ENCODE results near the gene OSBPL10. TPM values are rescaled to one million over a fixed set of nuclear protein-coding genes. Genes with fewer than 3 reads are reported as not detected.

OSBPL10 gene
- total RNA-seq, 2 donors from 2014 or later = 23.8 to 33.6 TPM

GRCh38 chr3:31721676-31722075, 259.4 kb downstream of the OSBPL10 start:
- Histone ChIP-seq H3K4me3 (ENCODE audit: low read length) (no peak overlapping the region), H3K27ac (ENCODE audit: low read depth, low read length) (no peak overlapping the region), H3K9ac (ENCODE audit: extremely low read depth, low read length, poor library complexity, severe bottlenecking) (no peak overlapping the region), H3K4me1 (ENCODE audit: control insufficient read depth, insufficient read depth, low read length) (peaks cover 4% of the 10 kb centered on the region), H3K36me3 (ENCODE audit: control insufficient read depth, insufficient read depth, low read length) (no peaks in the 10 kb centered on the region), H3K9me3 (ENCODE audit: control insufficient read depth, low read length) (no peaks in the 10 kb centered on the region), H3K27me3 (ENCODE audit: control insufficient read depth, insufficient read depth, low read length, poor library complexity, severe bottlenecking) (no peaks in the 10 kb centered on the region)
- no peak for DNase-seq
- 91 to 96% methylated on average over 3 of the region's 3 CpGs for WGBS, 2 experiments (ENCODE audit: insufficient coverage in 1 of 2, insufficient read length in 1 of 2)
- TF ChIP-seq CTCF (conservative IDR thresholded peaks at IDR 0.05) = no peak
- peaks cover 18% of the 10 kb centered on the region for H3K4me1 Mint-ChIP-seq
- no peaks in the 10 kb centered on the region for H3K9me3 Mint-ChIP-seq
- H3K27me3 Mint-ChIP-seq (ENCODE audit: insufficient read depth) = no peaks in the 10 kb centered on the region
- H3K27ac Mint-ChIP-seq = no peak overlapping the region
- H3K36me3 Mint-ChIP-seq (ENCODE audit: low read depth) = no peaks in the 10 kb centered on the region
- H3K4me3 Mint-ChIP-seq = no peak overlapping the region

GRCh38 chr3:31714495-31715280, 266.4 kb downstream of the OSBPL10 start:
- Histone ChIP-seq H3K27ac (ENCODE audit: low read depth, low read length) (no peak overlapping the region), H3K36me3 (ENCODE audit: control insufficient read depth, insufficient read depth, low read length) (no peaks in the 10 kb centered on the region), H3K9ac (ENCODE audit: extremely low read depth, low read length, poor library complexity, severe bottlenecking) (no peak overlapping the region), H3K4me1 (ENCODE audit: control insufficient read depth, insufficient read depth, low read length) (no peaks in the 10 kb centered on the region), H3K4me3 (ENCODE audit: low read length) (no peak overlapping the region), H3K27me3 (ENCODE audit: control insufficient read depth, insufficient read depth, low read length, poor library complexity, severe bottlenecking) (no peaks in the 10 kb centered on the region), H3K9me3 (ENCODE audit: control insufficient read depth, low read length) (peaks cover 10% of the 10 kb centered on the region)
- 94 to 100% methylated on average over 5 to 11 of the region's 11 CpGs for WGBS, 2 experiments (ENCODE audit: insufficient coverage in 1 of 2, insufficient read length in 1 of 2)
- no peaks in the 10 kb centered on the region for H3K27me3 Mint-ChIP-seq (ENCODE audit: insufficient read depth)
- H3K9me3 Mint-ChIP-seq = peaks cover 16% of the 10 kb centered on the region
- H3K27ac Mint-ChIP-seq = peak overlapping the region; percentile 53
- H3K4me1 Mint-ChIP-seq = peaks cover 6% of the 10 kb centered on the region
- no peak for TF ChIP-seq CTCF (conservative IDR thresholded peaks at IDR 0.05)
- no peak overlapping the region for H3K4me3 Mint-ChIP-seq
- peaks cover 13% of the 10 kb centered on the region for H3K36me3 Mint-ChIP-seq (ENCODE audit: low read depth)
- DNase-seq = no peak

- 90 to 95% methylated on average over 2 to 5 of the region's 5 CpGs for WGBS, 2 experiments (ENCODE audit: insufficient coverage in 1 of 2, insufficient read length in 1 of 2)
- DNase-seq = no peak
- Histone ChIP-seq H3K4me1 (ENCODE audit: control insufficient read depth, insufficient read depth, low read length) (no peaks in the 10 kb centered on the region), H3K27me3 (ENCODE audit: control insufficient read depth, insufficient read depth, low read length, poor library complexity, severe bottlenecking) (no peaks in the 10 kb centered on the region), H3K27ac (ENCODE audit: low read depth, low read length) (no peak overlapping the region), H3K36me3 (ENCODE audit: control insufficient read depth, insufficient read depth, low read length) (no peaks in the 10 kb centered on the region), H3K9ac (ENCODE audit: extremely low read depth, low read length, poor library complexity, severe bottlenecking) (no peak overlapping the region), H3K9me3 (ENCODE audit: control insufficient read depth, low read length) (peaks cover 10% of the 10 kb centered on the region), H3K4me3 (ENCODE audit: low read length) (no peak overlapping the region)
- Mint-ChIP-seq H3K27me3 (ENCODE audit: insufficient read depth) (no peaks in the 10 kb centered on the region), H3K4me1 (peaks cover 6% of the 10 kb centered on the region), H3K4me3 (no peak overlapping the region), H3K36me3 (ENCODE audit: low read depth) (peaks cover 13% of the 10 kb centered on the region), H3K9me3 (peaks cover 16% of the 10 kb centered on the region), H3K27ac (no peak overlapping the region)
- TF ChIP-seq CTCF (conservative IDR thresholded peaks at IDR 0.05) = no peak
Measured at GRCh38 chr3:31713816-31714215, 267.2 kb downstream of the OSBPL10 start.
